GM19438 (cell line): Measurements from ENCODE around the gene DAPP1.

Experiments used
- ATAC-seq: cut with Tn5 transposase; IDR thresholded peaks from one replicate; pipeline ENCODE4 v1.9.1; 2021; ENCODE audit warnings: low read depth; ENCODE audit not compliant: unreplicated experiment

Gene DAPP1

GRCh38 chr4:99852199-99852749 lies 35.6 kb downstream of the DAPP1 start:
- no peak for ATAC-seq

- ATAC-seq: no peak
Observed at GRCh38 chr4:99853190-99853589, 36.6 kb downstream of the DAPP1 start.

GRCh38 chr4:99853999-99854398 lies 37.4 kb downstream of the DAPP1 start:
- ATAC-seq: no peak

GRCh38 chr4:99855678-99856077 lies 39.1 kb downstream of the DAPP1 start:
- no peak for ATAC-seq

GRCh38 chr4:99856166-99856565 lies 39.5 kb downstream of the DAPP1 start:
- no peak for ATAC-seq

- no peak for ATAC-seq
Observed at GRCh38 chr4:99857307-99857706, 40.7 kb downstream of the DAPP1 start.

GRCh38 chr4:99859618-99860017 lies 43.0 kb downstream of the DAPP1 start:
- no peak for ATAC-seq

GRCh38 chr4:99860521-99860920 lies 43.9 kb downstream of the DAPP1 start:
- no peak for ATAC-seq

- ATAC-seq: no peak
Observed at GRCh38 chr4:99861120-99861905, 44.7 kb downstream of the DAPP1 start.

- no peak for ATAC-seq
Observed at GRCh38 chr4:99863804-99864203, 47.2 kb downstream of the DAPP1 start.

GRCh38 chr4:99868126-99868596 lies 51.5 kb downstream of the DAPP1 start:
- ATAC-seq: no peak

- no peak for ATAC-seq
Observed at GRCh38 chr4:99872570-99872969, 55.9 kb downstream of the DAPP1 start.

GRCh38 chr4:99875071-99875470 lies 58.4 kb downstream of the DAPP1 start:
- ATAC-seq: no peak

GRCh38 chr4:99876946-99877345 lies 60.3 kb downstream of the DAPP1 start:
- no peak for ATAC-seq

GRCh38 chr4:99878604-99879003 lies 62.0 kb downstream of the DAPP1 start:
- no peak for ATAC-seq

GRCh38 chr4:99879458-99879857 lies 62.8 kb downstream of the DAPP1 start:
- ATAC-seq: no peak

GRCh38 chr4:99885063-99885664 lies 68.5 kb downstream of the DAPP1 start:
- ATAC-seq: no peak

GRCh38 chr4:99885687-99886086 lies 69.1 kb downstream of the DAPP1 start:
- no peak for ATAC-seq

GRCh38 chr4:99886146-99886545 lies 69.5 kb downstream of the DAPP1 start:
- no peak for ATAC-seq

- no peak for ATAC-seq
Observed at GRCh38 chr4:99887837-99888236, 71.2 kb downstream of the DAPP1 start.

- ATAC-seq: no peak
Observed at GRCh38 chr4:99891351-99891750, 74.7 kb downstream of the DAPP1 start.

GRCh38 chr4:99893029-99893428 lies 76.4 kb downstream of the DAPP1 start:
- no peak for ATAC-seq
